ENCODE data around the gene FNDC3B.

Gene FNDC3B

DNA sequence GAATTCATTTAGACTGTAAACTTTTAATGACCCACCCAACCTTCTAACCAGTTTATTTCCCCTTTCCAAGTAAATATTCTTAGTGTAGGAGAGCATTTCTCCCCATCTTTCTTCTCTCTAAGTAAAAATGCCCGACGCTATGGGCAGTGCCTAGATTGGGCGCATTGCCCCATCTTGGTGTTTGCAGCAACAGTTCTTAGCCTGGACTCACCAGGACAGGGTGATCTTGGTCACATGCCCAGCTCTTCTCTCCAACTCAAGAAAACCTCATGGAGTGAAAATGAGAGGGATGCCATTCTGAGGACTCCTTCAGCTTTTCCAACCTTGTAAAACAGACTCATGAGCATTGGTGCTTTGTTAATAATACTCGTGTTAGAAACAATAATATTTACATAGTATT is 332.2 kb downstream of the FNDC3B start:
- no peak for DNase-seq (ENCODE audit: low read depth)
- TF ChIP-seq CTCF (IDR thresholded peaks at IDR 0.05; ENCODE audit: low read length, missing control alignments): no peak
- H3K4me3 ChIP-seq (replicated peaks; ENCODE audit: low read depth, low read length): no peak overlapping the region

- TF ChIP-seq CTCF (IDR thresholded peaks at IDR 0.05; ENCODE audit: low read length, missing control alignments): no peak
- DNase-seq (ENCODE audit: low read depth): no peak
- no peak overlapping the region for H3K4me3 ChIP-seq (replicated peaks; ENCODE audit: low read depth, low read length)
Observed at GRCh38 chr3:172372895-172373294, 333.5 kb downstream of the FNDC3B start.

GRCh38 chr3:172373912-172374311 is 334.5 kb downstream of the FNDC3B start:
- no peak overlapping the region for H3K4me3 ChIP-seq (replicated peaks; ENCODE audit: low read depth, low read length)
- no peak for DNase-seq (ENCODE audit: low read depth)
- no peak for TF ChIP-seq CTCF (IDR thresholded peaks at IDR 0.05; ENCODE audit: low read length, missing control alignments)

- no peak for DNase-seq (ENCODE audit: low read depth)
- TF ChIP-seq CTCF (IDR thresholded peaks at IDR 0.05; ENCODE audit: low read length, missing control alignments): no peak
- H3K4me3 ChIP-seq (replicated peaks; ENCODE audit: low read depth, low read length): no peak overlapping the region
Observed at GRCh38 chr3:172375206-172375850, 335.9 kb downstream of the FNDC3B start.

DNA sequence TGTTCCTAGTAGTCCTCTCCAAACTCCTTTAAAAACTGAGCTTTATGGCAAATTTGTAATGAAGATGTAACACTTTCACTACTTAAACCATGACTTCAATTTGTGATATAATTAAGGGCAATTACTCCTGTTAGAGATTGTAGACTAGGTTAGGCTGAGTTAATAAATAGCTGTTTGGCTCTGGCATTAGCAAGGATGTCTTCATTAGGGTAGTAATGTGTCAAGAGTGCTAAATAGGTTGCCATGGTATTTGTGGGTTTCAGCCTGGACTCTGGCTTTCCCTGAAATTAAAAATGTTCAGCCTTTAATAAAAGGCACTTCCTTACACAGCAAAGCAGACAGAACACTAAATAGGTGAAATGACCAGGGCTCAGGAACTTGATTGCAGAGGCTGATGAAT is 337.0 kb downstream of the FNDC3B start:
- no peak for TF ChIP-seq CTCF (IDR thresholded peaks at IDR 0.05; ENCODE audit: low read length, missing control alignments)
- H3K4me3 ChIP-seq (replicated peaks; ENCODE audit: low read depth, low read length): no peak overlapping the region

GRCh38 chr3:172376881-172377280 is 337.5 kb downstream of the FNDC3B start:
- H3K4me3 ChIP-seq (replicated peaks; ENCODE audit: low read depth, low read length): no peak overlapping the region
- TF ChIP-seq CTCF (IDR thresholded peaks at IDR 0.05; ENCODE audit: low read length, missing control alignments): no peak
- no peak for DNase-seq (ENCODE audit: low read depth)

More for the DNA sequence above, 337.0 kb downstream of the FNDC3B start:
- no peak for DNase-seq (ENCODE audit: low read depth)

DNA sequence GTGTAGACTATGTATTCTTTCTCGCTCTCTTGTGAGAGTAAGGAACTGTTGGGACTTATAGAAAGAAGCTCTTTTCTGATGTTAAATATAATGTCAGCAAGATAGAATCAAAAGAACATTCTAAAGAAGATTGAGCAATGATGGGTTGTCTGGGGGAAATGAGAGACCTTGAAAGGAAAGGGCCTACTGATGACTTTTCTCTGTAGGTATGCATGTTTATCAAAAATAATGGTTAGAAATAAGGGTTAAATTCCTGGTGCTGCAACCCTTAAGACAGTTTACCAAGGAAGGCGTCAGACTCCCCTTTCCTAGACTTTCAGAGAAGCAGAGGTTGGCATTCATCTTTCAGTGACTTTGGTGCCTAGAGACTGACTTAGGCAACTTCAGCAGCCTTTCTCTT is 339.1 kb downstream of the FNDC3B start:
- TF ChIP-seq CTCF (IDR thresholded peaks at IDR 0.05; ENCODE audit: low read length, missing control alignments): no peak
- no peak overlapping the region for H3K4me3 ChIP-seq (replicated peaks; ENCODE audit: low read depth, low read length)
- no peak for DNase-seq (ENCODE audit: low read depth)
